NCI-H128 (cell line): ENCODE measurements around the gene TTI1.
"Not testable (repeated sequence)": the region's sequence is repeated elsewhere in the genome, so short reads cannot be mapped to it uniquely, and the experiment has no call there.

Experiments used
- DNase-seq: peaks from one replicate; lab custom pipeline; 2025; ENCODE audit not compliant: unreplicated experiment; lab: John Stamatoyannopoulos, UW

The TTI1 gene

GRCh38 chr20:38012332-38012731, 20.9 kb downstream of the TTI1 start:
- no peak for DNase-seq

- DNase-seq, result no peak
Observed at GRCh38 chr20:38011696-38012095, 21.6 kb downstream of the TTI1 start.

GRCh38 chr20:38009416-38009815, 23.8 kb downstream of the TTI1 start:
- DNase-seq, result not testable (repeated sequence)

GRCh38 chr20:38008233-38008944, 24.9 kb downstream of the TTI1 start:
- no peak for DNase-seq

GRCh38 chr20:38007526-38007925, 25.7 kb downstream of the TTI1 start:
- DNase-seq, result no peak

GRCh38 chr20:38005903-38006302, 27.4 kb downstream of the TTI1 start:
- no peak for DNase-seq

GRCh38 chr20:38004416-38004815, 28.8 kb downstream of the TTI1 start:
- no peak for DNase-seq

- no peak for DNase-seq
Observed at GRCh38 chr20:38002422-38002821, 30.8 kb downstream of the TTI1 start.

- no peak for DNase-seq
Observed at GRCh38 chr20:38001981-38002380, 31.3 kb downstream of the TTI1 start.

GRCh38 chr20:38001173-38001875, 31.9 kb downstream of the TTI1 start:
- DNase-seq, result no peak

- no peak for DNase-seq
Observed at GRCh38 chr20:38000293-38000692, 33.0 kb downstream of the TTI1 start.

- no peak for DNase-seq
Observed at GRCh38 chr20:37999526-38000263, 33.6 kb downstream of the TTI1 start.

- no peak for DNase-seq
Observed at GRCh38 chr20:37997516-37997915, 35.7 kb downstream of the TTI1 start.

- DNase-seq, result no peak
Observed at GRCh38 chr20:37995856-37996605, 37.2 kb downstream of the TTI1 start.

GRCh38 chr20:37994512-37994911, 38.7 kb downstream of the TTI1 start:
- DNase-seq, result no peak

- no peak for DNase-seq
Observed at GRCh38 chr20:37992802-37993409, 40.4 kb downstream of the TTI1 start.

GRCh38 chr20:37991908-37992307, 41.3 kb downstream of the TTI1 start:
- no peak for DNase-seq

GRCh38 chr20:37991157-37991866, 41.9 kb downstream of the TTI1 start:
- no peak for DNase-seq

- no peak for DNase-seq
Observed at GRCh38 chr20:37990571-37991151, 42.6 kb downstream of the TTI1 start.
